SU-DHL-6 (cell line): ENCODE data around the gene KCNB1.

ENCODE experiments used
- H2AFZ ChIP-seq: fragments of 200-600 bp; sonication (generic); 2 replicates; pipeline ENCODE4 v1.6.1; 2014; ENCODE audit warnings: low read depth, mild to moderate bottlenecking, moderate library complexity, mixed read lengths, antibody characterized with exemption, low read length; ENCODE audit not compliant: severe bottlenecking
- H3F3A ChIP-seq: fragments of 200-600 bp; shearing (Covaris generic); 2 replicates; pipeline ENCODE4 v1.6.0; 2016; ENCODE audit warnings: antibody characterized with exemption, mild to moderate bottlenecking; ENCODE audit not compliant: insufficient read depth
- H3K27ac ChIP-seq: fragments of 200-600 bp; sonication (generic); 2 replicates; pipeline ENCODE4 v1.5.1; 2016; ENCODE audit warnings: low read depth, mild to moderate bottlenecking, low read length, moderate library complexity, mixed read lengths
- H3K27me3 ChIP-seq: fragments of 200-600 bp; sonication (generic), shearing (Covaris generic); 2 replicates; pipeline ENCODE4 v1.6.0; 2014; ENCODE audit warnings: mild to moderate bottlenecking, low read length
- H3K36me3 ChIP-seq: fragments of 200-600 bp; sonication (generic); 2 replicates; pipeline ENCODE4 v1.6.1; 2014; ENCODE audit warnings: mild to moderate bottlenecking, low read length, mixed read lengths
- H3K4me2 ChIP-seq: fragments of 300-600, 200-600 bp; shearing (Covaris generic), sonication (generic); 2 replicates; pipeline ENCODE4 v1.6.0; 2014; ENCODE audit warnings: low read length, low read depth, mild to moderate bottlenecking; ENCODE audit not compliant: poor library complexity, severe bottlenecking
- H3K4me3 ChIP-seq: fragments of 200-600 bp; sonication (generic); 2 replicates; pipeline ENCODE4 v1.5.1; 2014; ENCODE audit warnings: antibody characterized with exemption, low read length, mild to moderate bottlenecking, mixed read lengths; ENCODE audit not compliant: insufficient read depth, poor library complexity, severe bottlenecking
- H3K79me2 ChIP-seq: fragments of 200-600 bp; sonication (generic); 2 replicates; pipeline ENCODE4 v1.6.1; 2014; ENCODE audit warnings: mild to moderate bottlenecking, low read length, moderate library complexity; ENCODE audit not compliant: insufficient read depth
- H3K9ac ChIP-seq: fragments of 200-600 bp; sonication (generic); 2 replicates; pipeline ENCODE4 v1.7.0; 2014; ENCODE audit warnings: mild to moderate bottlenecking, low read length
- H3K9me2 ChIP-seq: fragments of 200-600 bp; sonication (generic); replicated peaks from 2 replicates; pipeline ENCODE4 v1.6.1; 2014; ENCODE audit warnings: low read length; ENCODE audit not compliant: insufficient read depth
- H3K9me3 ChIP-seq: fragments of 200-600 bp; sonication (generic); 2 replicates; pipeline ENCODE4 v1.6.1; 2014; ENCODE audit warnings: low read length, mixed read lengths; ENCODE audit not compliant: insufficient read depth
- H4K20me1 ChIP-seq: fragments of 200-600 bp; sonication (generic); 2 replicates; pipeline ENCODE4 v1.6.1; 2014; ENCODE audit warnings: low read depth, mild to moderate bottlenecking, antibody characterized with exemption, low read length, moderate library complexity, mixed read lengths
- EZH2phosphoT487 ChIP-seq: fragments of 200-600 bp; sonication (generic), shearing (Covaris generic); conservative IDR thresholded peaks from 2 replicates; pipeline ENCODE4 v1.6.1; 2018; ENCODE audit warnings: mild to moderate bottlenecking, antibody characterized with exemption, low read length, moderate library complexity, mixed read lengths
- TF ChIP-seq, protein P1 (sequence below): fragments of 200-600 bp; sonication (generic); IDR thresholded peaks from one replicate; pipeline ENCODE4 v1.5.1; 2017; ENCODE audit warnings: antibody characterized with exemption, mild to moderate bottlenecking, low read length, moderate library complexity; ENCODE audit not compliant: insufficient read depth, poor library complexity, severe bottlenecking

KCNB1 gene

GRCh38 chr20:49484180-49485140, 2.0 kb upstream of the KCNB1 start:
- H3K9ac ChIP-seq = no peak overlapping the region
- H3K27ac ChIP-seq = no peak overlapping the region
- TF ChIP-seq EZH2phosphoT487 = no peak
- TF ChIP-seq, protein P1, sequence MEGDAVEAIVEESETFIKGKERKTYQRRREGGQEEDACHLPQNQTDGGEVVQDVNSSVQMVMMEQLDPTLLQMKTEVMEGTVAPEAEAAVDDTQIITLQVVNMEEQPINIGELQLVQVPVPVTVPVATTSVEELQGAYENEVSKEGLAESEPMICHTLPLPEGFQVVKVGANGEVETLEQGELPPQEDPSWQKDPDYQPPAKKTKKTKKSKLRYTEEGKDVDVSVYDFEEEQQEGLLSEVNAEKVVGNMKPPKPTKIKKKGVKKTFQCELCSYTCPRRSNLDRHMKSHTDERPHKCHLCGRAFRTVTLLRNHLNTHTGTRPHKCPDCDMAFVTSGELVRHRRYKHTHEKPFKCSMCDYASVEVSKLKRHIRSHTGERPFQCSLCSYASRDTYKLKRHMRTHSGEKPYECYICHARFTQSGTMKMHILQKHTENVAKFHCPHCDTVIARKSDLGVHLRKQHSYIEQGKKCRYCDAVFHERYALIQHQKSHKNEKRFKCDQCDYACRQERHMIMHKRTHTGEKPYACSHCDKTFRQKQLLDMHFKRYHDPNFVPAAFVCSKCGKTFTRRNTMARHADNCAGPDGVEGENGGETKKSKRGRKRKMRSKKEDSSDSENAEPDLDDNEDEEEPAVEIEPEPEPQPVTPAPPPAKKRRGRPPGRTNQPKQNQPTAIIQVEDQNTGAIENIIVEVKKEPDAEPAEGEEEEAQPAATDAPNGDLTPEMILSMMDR = peak; percentile 39

GRCh38 chr20:49483696-49484123, 1.2 kb upstream of the KCNB1 start:
- Histone ChIP-seq H3K4me3 (no peak overlapping the region), H3K27ac (no peak overlapping the region), H2AFZ (no peak overlapping the region), H3K79me2 (no peaks in the 10 kb centered on the region), H3K4me2 (no peak overlapping the region), H3F3A (no peaks in the 10 kb centered on the region), H3K9me3 (no peaks in the 10 kb centered on the region), H4K20me1 (no peaks in the 10 kb centered on the region), H3K9me2 (no peaks in the 10 kb centered on the region), H3K27me3 (no peaks in the 10 kb centered on the region), H3K9ac (no peak overlapping the region), H3K36me3 (no peaks in the 10 kb centered on the region)
- TF ChIP-seq, protein P1 = no peak
- TF ChIP-seq EZH2phosphoT487 = no peak

More at GRCh38 chr20:49484180-49485140, 2.0 kb upstream of the KCNB1 start:
- Histone ChIP-seq H2AFZ (peak overlapping the region; percentile 23), H3K27me3 (no peaks in the 10 kb centered on the region), H3K79me2 (no peaks in the 10 kb centered on the region), H4K20me1 (no peaks in the 10 kb centered on the region), H3K36me3 (no peaks in the 10 kb centered on the region), H3K4me3 (no peak overlapping the region), H3K4me2 (peak overlapping the region; percentile 42), H3F3A (no peaks in the 10 kb centered on the region), H3K9me3 (no peaks in the 10 kb centered on the region), H3K9me2 (no peaks in the 10 kb centered on the region)

DNA sequence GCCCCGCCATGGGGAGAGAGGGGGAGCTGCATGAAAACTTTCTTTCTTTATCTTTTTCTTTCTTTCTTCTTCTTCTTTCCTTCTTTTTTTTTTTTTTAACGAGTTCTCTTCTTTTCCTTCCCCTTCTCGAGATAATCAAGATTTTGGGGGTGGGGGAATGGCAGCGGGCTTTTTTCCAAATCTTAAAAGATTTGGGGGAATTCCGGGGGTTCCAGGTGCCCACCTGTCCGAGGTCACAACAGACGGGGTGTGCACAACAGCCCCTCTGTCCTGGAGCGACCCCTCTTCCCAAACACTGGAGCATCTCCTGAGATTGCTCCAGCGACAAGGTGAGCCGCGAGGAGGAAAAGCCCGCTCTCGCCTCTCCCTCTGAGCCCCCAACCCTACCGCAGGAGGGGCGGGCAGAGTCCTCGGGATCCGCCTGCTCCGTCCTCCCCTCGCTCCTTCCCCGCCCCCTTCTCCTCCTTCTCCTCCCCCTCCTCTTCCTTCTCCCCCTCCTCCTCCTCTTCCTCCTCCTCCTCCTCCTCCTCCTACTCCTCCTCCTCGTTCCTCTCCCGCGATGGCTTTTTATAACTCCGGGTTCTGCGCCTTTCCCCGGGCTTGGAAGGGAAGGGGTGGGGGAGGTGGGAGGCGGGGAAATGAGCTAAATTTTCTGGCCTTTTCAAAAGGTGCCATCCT, 689 bp upstream of the KCNB1 start:
- Histone ChIP-seq H3F3A (no peaks in the 10 kb centered on the region), H3K4me2 (no peak overlapping the region), H3K27me3 (no peaks in the 10 kb centered on the region), H4K20me1 (no peaks in the 10 kb centered on the region), H3K36me3 (no peaks in the 10 kb centered on the region), H3K9ac (no peak overlapping the region), H3K9me3 (no peaks in the 10 kb centered on the region), H2AFZ (no peak overlapping the region), H3K79me2 (no peaks in the 10 kb centered on the region), H3K4me3 (no peak overlapping the region), H3K9me2 (no peaks in the 10 kb centered on the region), H3K27ac (no peak overlapping the region)
- TF ChIP-seq, protein P1 = no peak
- TF ChIP-seq EZH2phosphoT487 = no peak
